NCI-H2196 treated with DMSO at 0.1 percent for 48 hours (cell line): Measurements from ENCODE around the gene PCDHB11.
"Not testable (repeated sequence)": the region's sequence is repeated elsewhere in the genome, so short reads cannot be mapped to it uniquely, and the experiment has no call there.

Experiments used
- DNase-seq: peaks from one replicate; lab custom pipeline; 2025; ENCODE audit not compliant: unreplicated experiment; lab: John Stamatoyannopoulos, UW

PCDHB11 gene

DNA sequence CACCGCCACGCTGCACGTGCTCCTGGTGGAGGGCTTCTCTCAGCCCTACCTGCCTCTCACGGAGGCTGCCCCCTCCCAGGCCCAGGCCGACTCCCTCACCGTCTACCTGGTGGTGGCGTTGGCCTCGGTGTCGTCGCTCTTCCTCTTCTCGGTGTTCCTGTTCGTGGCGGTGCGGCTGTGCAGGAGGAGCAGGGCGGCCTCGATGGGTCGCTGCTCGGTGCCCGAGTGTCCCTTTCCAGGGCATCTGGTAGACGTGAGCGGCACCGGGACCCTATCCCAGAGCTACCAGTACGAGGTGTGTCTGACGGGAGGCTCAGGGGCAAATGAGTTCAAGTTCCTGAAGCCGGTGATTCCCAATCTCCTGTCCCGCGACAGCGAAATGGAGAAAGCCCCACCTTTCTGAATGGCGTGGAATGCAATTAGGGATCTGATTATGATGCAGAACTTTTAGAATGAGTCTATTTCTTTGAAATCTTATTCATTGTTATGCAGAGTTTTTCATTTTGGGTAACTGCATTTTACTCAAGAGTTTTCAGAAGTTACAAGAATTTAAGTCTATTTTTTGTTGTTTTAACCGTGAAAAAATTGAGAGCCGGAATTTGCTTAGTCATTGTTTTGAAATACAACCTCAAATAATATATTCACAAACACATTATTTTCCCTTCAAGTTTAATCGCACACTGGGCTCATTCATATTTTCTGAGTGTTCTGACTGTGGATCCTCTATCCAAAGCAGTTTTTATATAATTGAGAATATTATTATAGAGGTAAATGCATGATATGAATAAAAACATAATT, 37.3 kb downstream of the PCDHB11 start:
- DNase-seq = no peak

- no peak for DNase-seq
Observed at GRCh38 chr5:141241496-141241895, 42.1 kb downstream of the PCDHB11 start.

- DNase-seq = no peak
Observed at GRCh38 chr5:141245250-141245717, 45.9 kb downstream of the PCDHB11 start, which contains the start of gene PCDHB15. TSS of gene PCDHB15 (plus strand) at chr5:141245395. CDS start at chr5:141245579, 184 bp downstream.

DNA sequence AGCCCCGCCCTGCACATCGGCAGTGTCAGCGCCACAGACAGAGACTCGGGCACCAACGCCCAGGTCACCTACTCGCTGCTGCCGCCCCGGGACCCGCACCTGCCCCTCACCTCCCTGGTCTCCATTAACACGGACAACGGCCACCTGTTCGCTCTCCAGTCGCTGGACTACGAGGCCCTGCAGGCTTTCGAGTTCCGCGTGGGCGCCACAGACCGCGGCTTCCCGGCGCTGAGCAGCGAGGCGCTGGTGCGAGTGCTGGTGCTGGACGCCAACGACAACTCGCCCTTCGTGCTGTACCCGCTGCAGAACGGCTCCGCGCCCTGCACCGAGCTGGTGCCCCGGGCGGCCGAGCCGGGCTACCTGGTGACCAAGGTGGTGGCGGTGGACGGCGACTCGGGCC, 47.5 kb downstream of the PCDHB11 start:
- not testable (repeated sequence) for DNase-seq

- DNase-seq = not testable (repeated sequence)
Observed at GRCh38 chr5:141247434-141247833, 48.0 kb downstream of the PCDHB11 start.

DNA sequence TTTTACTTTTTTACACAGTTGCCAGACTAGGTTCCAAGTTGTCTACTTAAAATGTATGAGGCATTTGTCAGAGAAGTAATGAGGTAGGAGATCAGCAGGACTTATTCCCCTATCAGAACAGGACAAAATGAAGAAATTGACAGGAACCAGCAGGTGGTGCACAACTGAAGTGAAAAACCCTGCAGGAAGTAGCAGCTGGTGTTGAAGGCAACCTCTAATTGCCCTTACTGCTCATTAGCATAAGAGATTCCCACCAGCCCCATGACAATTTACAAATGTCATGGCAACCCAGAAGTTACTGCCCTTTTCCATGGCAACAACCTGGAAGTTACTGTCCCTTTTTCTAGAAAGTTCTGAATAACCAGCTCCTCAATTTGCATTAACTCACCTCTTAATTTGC, 51.1 kb downstream of the PCDHB11 start:
- DNase-seq = no peak
